Measurements from ENCODE around the gene HCST.
"Not testable (repeated sequence)": the region's sequence is repeated elsewhere in the genome, so short reads cannot be mapped to it uniquely, and the experiment has no call there.

Gene HCST

DNA sequence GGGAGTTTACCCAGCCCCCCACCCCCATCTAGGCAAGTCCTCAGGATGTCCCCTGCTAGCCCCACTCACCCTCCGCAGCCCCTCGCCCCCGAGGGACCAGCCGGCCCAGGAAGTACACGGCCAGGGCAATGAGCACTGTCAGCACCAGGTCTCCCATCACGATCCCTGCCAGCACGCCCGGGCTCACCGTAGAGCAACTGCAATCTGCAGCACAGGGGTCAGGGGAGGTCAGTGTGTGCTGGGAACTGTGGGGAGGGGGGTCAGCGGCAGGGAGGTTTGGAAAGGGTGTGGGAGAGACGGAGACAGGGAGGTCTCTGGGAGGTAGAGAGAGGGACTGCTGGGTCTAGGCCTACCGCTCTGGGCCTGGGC is 5.0 kb downstream of the HCST start:
- DNase-seq = no peak

- DNase-seq = no peak
These were observed 5.7 kb downstream of the HCST start, which contains the start of gene TYROBP for GRCh38 chr19:35908010-35908441. TSS of gene TYROBP (minus strand) at chr19:35908295. CDS start at chr19:35908228, 67 bp downstream.

GRCh38 chr19:35908973-35909683 is 6.8 kb downstream of the HCST start:
- no peak for DNase-seq

DNA sequence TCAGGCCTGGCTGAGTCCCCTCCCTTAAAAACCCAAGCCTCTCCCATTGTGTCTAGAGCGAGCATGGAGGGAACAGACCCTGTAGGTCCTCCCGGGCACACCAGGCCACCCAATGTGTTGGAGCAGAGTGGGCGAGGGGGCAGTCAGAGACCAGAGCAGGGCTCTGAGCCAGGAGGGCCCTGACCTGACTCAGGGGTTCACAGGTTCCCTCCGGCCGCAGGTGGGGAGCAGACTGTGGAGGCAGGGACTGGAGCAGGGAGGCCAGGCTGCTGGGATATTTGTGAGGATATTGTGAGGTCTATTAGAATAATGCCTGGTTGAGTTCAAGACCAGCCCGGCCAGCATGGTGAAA is 7.3 kb downstream of the HCST start:
- DNase-seq = no peak

GRCh38 chr19:35910355-35910754 is 8.0 kb downstream of the HCST start:
- not testable (repeated sequence) for DNase-seq

- DNase-seq = no peak
These were observed 8.8 kb downstream of the HCST start for GRCh38 chr19:35911173-35911572.

- DNase-seq = no peak
These were observed 9.5 kb downstream of the HCST start for GRCh38 chr19:35911790-35912189.

DNA sequence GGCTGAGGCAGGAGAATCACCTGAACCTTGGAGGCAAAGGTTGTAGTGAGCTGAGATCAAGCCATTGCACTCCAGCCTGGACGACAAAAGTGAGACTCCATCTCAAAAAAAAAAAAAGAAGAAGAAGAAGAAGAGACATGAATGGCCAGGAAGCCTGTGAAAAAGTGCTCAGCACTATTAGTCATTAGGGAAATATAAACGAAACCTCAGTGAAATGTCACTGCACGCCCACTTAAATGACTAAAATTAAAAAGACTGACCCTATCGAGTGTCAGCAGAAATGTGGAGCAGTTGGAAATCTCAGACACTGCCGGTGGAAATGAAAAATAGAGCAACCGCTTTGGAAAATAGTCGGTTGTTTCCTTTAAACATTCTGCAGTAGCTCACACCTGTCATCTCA is 11.3 kb downstream of the HCST start:
- no peak for DNase-seq

GRCh38 chr19:35915443-35915842 is 13.1 kb downstream of the HCST start:
- no peak for DNase-seq

DNA sequence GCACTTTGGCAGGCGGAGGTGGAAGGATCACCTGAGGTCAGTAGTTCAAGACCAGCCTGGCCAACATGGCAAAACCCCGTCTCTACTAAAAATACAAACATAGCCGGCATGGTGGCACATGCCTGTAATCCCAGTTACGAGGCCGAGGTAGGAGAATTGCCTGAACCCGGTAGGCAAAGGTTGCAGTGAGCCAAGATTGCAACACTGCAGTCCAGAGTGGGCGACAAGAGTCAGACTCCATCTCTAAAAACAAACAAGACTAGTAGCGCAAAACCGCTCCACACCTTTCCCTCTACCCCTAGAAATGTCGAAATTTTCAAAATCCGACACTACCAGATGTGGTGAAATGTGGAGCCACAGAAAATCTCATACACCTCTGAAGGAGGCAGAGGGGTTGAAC is 17.0 kb downstream of the HCST start:
- no peak for DNase-seq

- no peak for DNase-seq
These were observed 18.7 kb downstream of the HCST start for GRCh38 chr19:35921012-35921411.

- DNase-seq = no peak
These were observed 23.2 kb downstream of the HCST start for GRCh38 chr19:35925501-35925900.

DNA sequence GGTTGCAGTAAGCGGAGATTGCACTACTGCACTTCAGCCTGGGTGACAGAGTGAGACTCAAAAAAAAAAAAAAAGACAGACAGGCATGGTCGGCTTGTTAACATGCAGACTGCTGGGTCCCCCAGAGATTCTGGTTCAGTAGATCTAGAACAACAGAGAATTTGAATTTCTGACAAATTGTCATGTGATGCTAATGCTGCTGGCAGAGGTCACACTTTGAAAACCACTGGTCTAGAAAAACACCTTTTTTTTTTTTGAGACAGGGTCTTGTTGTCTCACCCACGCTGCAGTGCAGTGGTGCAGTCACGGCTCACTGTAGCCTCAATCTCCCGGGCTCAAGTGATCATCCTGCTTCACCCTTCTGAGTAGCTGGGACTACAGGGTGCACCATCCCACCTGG is 26.2 kb downstream of the HCST start:
- no peak for DNase-seq

GRCh38 chr19:35929876-35930275 is 27.5 kb downstream of the HCST start:
- DNase-seq = no peak

DNA sequence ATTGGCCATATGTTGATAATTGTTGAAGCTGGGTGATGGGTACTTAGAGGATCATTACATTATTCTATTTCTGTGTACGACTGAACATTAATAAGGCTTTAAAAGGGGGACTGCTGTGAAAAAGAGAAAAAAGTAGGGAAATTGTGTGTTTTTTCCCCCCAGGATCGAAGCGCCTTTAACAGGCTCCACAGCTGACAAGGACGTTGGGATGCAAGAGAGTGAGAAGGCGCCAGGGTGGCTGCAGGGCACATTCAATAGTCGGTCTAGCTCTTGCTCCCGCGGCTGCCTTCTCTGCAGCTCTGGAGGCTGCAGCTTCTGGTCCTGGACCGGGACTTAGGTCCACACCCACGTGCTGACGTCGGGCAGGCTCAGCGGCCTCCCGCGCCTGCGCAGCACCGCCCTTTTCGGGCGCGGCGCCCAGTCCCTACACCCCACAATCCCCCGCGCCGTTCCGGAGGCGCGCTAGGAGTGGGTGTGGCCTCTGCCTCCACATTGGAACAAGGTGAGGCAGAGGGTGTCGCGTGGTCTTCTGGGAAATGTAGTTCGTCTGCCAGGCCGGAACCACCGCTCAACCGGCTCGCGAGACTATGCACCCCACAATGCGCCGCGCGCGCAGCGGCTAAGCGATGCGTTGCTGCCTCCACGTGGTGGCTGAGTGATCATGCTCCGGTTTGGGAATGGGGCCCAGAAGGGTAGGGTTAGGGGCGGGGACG is 29.0 kb downstream of the HCST start:
- DNase-seq = peak; percentile 99

- no peak for DNase-seq
These were observed 29.5 kb downstream of the HCST start for GRCh38 chr19:35931874-35932202.

DNA sequence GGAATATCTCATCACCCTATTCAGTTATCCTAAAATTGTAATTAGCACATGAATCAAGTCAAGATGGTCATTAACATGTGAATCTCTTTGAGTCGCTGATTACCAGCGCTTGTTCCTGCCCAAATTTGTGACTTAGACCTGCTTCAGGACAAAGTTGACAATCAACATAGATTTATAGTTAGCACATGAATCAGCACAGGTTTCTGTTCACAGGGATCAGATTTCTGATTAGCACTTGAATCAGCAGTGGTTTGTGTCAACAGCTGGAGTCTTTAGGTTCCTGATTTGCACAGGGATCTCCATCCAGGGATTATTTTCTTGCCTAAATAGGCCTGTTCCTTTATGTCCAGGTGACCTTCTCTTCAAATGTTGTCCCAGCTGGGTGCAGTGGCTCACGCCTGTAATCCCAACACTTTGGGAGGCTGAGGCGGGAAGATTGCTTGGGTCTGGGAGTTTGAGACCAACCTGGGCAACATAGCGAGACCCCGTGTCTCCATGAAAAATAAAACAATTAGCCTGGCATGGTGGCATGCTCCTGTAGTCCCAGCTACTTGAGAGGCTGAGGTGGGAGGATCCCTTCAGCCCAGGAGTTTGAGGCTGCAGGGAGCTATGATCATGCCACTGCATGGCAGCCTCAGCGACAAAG is 30.1 kb downstream of the HCST start:
- DNase-seq = no peak

DNA sequence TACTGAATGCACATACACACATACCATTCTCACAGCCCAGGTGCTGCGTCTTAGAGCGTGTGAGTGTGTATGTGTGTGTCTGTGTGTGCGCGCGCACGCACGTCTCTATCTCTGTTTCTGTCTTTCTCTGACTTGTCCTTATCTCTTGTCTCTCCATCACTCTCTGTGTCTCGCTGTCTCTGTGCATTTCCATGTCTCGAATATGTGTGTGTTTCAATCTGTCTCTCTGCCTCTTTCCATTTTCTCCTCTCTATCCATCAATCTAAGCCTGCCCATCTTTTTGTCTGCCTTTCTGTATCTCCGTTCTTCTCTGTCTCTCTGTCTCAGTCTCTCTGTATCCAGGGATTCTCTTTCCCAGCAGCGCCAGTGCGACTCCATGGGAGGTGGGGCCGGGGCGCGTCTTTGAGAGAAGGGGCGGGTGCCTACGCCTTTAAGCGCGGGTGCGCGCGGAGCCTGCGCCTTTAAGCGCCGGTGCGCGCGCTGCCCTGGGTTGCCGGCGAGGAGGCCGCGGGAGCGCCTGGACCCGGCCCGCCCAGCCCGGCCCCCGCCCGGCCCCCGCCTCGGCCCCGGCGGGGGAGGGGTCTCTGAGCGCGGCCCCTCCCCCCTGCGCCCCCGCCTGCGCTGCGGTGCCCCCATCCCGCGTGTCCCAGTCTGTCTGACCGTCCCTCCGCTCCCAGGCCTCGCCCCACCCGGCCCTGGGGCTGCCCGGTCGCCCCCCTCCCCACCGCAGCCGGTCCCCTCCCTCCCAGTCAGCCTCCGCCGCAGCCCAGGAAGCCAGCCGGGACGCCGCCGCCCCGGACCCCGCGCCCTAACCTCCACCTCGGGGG is 33.8 kb downstream of the HCST start, which contains the start of gene LRFN3:
LRFN3 (plus strand) TSS at position 464 of the 827 bp plus-strand sequence. CDS start 3,052 bp downstream, outside the sequence.
- DNase-seq = peak; percentile 68

- DNase-seq = no peak
These were observed 34.5 kb downstream of the HCST start for GRCh38 chr19:35936738-35937268.

DNA sequence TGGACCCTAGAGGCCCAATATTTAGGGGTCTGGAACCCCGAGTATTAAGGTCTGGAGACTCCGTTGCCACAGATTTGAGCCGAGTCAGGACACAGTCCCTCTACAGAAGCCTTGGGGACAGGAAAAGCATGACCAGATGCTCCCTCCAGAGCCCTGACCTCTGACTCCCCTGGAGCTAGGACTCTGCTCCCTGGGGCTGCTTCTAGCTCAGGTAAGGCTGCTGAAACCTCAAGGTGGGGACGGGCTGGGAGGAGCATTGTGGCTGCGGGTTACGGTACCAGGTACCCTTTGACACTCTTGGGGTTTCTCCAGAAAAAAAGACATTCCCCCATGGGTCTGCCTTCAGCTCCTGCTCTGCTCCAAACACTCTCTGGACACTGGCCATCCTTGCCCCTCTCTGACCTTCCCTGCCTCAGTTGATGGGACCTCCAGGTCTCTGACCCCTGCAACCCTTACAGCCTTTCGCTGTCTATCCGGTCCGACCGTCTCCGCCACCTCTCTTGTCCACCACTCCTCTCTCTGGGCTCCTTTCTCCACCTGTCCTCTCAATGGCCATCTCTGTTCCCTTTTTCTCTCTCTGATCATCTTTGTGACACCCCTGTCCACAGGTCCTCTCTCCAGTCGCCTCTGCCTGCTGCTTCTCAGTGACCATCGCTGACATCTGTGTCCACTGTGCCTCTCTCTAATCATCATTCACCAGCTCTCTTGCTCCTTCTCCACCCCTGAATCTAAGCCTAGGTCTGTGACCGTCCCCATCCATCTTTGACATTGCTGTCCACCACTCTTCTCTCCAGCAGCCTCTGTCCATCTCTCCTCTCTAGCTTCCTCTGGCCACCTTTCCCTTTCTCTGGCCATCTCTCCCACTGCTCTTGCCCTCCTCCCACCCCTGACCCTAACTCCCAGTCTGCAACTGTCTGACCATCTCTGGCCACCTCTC is 35.3 kb downstream of the HCST start:
- DNase-seq = no peak

DNA sequence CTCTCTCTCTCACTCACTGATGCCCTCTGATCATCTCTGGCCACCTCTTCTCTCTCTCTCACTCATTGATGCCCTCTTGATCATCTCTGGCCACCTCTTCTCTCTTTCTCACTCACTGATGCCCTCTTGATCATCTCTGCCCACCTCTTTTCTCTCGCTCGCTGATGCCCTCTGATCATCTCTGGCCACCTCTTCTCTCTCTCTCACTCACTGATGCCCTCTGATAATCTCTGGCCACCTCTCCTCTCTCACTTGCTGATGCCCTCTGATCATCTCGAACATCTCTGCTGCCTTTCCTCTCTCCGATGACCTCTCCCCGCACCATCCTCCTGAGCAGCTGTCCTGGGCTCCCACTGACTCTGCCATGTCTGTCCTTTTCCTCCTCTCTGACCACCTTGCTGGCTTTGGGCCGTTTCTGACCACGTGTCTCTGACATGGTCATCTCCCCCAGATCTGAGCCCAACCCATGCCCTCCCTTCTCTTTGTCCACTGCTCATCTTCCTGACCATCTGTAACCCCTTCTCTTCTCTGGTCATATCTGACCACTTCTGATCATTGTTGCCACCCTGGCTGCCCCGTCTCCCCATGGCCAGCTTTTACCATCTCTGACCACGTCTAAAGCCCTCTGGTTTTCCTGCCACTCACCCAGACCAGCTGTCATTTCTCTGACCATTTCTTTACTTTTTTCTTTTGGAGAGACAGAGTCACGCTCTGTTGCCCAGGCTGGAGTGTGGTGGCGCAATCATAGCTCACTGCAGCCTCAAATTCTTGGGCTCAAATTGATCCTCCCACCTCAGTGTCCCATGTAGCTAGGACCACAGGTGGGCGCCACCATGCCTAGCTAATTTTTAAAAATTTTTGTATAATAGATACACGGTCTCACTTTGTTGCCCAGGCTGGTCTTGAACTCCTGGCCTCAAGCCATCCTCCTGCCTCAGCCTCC is 36.2 kb downstream of the HCST start:
- no peak for DNase-seq
